ENCODE data around the gene KCTD18.

DNA sequence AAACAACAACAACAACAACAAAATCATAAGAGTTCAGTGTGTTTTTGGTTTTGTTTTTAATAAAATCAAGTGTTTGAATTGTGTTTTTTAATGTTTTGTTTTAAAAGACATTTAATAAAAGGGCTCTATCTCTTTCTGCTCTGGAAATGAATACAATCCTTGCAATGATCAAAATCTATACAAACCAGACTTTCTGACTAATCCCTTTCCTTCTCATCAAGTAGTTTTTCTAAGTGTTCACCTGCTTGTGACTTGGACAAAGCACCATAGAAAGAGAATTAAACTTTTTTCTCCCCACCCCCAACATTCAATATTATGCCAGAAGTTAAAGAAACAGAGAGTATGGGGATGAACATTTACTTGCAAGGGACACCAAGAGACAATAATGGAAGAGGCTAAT lies 61.4 kb downstream of the KCTD18 start:
- TF ChIP-seq, protein P1, sequence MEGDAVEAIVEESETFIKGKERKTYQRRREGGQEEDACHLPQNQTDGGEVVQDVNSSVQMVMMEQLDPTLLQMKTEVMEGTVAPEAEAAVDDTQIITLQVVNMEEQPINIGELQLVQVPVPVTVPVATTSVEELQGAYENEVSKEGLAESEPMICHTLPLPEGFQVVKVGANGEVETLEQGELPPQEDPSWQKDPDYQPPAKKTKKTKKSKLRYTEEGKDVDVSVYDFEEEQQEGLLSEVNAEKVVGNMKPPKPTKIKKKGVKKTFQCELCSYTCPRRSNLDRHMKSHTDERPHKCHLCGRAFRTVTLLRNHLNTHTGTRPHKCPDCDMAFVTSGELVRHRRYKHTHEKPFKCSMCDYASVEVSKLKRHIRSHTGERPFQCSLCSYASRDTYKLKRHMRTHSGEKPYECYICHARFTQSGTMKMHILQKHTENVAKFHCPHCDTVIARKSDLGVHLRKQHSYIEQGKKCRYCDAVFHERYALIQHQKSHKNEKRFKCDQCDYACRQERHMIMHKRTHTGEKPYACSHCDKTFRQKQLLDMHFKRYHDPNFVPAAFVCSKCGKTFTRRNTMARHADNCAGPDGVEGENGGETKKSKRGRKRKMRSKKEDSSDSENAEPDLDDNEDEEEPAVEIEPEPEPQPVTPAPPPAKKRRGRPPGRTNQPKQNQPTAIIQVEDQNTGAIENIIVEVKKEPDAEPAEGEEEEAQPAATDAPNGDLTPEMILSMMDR (IDR thresholded peaks at IDR 0.05) = no peak
- no peak for TF ChIP-seq POLR2A (IDR thresholded peaks at IDR 0.05; ENCODE audit: low read depth)
- no peak for TF ChIP-seq POLR2AphosphoS5 (IDR thresholded peaks at IDR 0.05)

All from esophagus muscularis mucosa (tissue), 3 donors.